HUES6 (cell line): ENCODE results near the gene DZANK1.
A peak's percentile ranks its signal among the peaks of the same experiment; 100 is the strongest.

Experiments used
- H3K27ac ChIP-seq: 2 replicates; pipeline ENCODE4 v1.7.0; 2013; ENCODE audit warnings: low read depth, mild to moderate bottlenecking, low read length, inconsistent platforms
- H3K27me3 ChIP-seq: 2 replicates; pipeline ENCODE4 v1.6.1; 2013; ENCODE audit warnings: low read length; ENCODE audit not compliant: control insufficient read depth, insufficient read depth
- H3K36me3 ChIP-seq: 2 replicates; pipeline ENCODE4 v1.6.1; 2013; ENCODE audit warnings: low read length; ENCODE audit not compliant: control insufficient read depth, insufficient read depth
- H3K4me1 ChIP-seq: 2 replicates; pipeline ENCODE4 v1.6.1; 2013; ENCODE audit warnings: low read length; ENCODE audit not compliant: control insufficient read depth, insufficient read depth
- H3K4me3 ChIP-seq: 2 replicates; pipeline ENCODE4 v1.5.1; 2013; ENCODE audit warnings: low read depth, low read length
- H3K9ac ChIP-seq: one replicate; pipeline ENCODE4 v1.6.1; 2013; ENCODE audit warnings: mild to moderate bottlenecking, low read length
- H3K9me3 ChIP-seq: 2 replicates; pipeline ENCODE4 v1.6.1; 2013; ENCODE audit warnings: low read depth, low read length; ENCODE audit not compliant: control insufficient read depth, insufficient read depth

DZANK1 gene

DNA sequence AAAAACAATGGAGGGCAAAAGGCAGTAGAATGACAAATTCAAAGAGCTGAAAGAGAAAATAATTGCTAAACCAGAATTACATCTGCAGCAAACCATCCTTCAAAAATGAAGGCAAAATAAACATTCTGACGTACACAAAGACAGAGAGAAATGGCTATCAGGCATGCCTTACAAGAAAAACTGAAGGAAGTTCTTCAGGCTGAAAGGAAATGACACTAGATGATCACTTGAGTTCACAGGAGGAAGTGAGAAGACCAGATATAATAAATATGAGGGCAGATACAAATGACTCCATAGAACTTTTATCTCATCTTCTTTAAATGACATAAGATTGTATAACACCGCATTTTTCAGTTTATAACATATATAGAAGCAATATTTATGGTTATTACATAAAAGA is 30.0 kb downstream of the DZANK1 start:
- no peak overlapping the region for H3K27ac ChIP-seq
- H3K4me3 ChIP-seq = no peak overlapping the region
- H3K36me3 ChIP-seq = no peaks in the 10 kb centered on the region
- no peak overlapping the region for H3K9ac ChIP-seq
- H3K27me3 ChIP-seq = no peaks in the 10 kb centered on the region
- H3K4me1 ChIP-seq = peaks cover 3% of the 10 kb centered on the region; the same call in 1 of the 2 replicates
- no peaks in the 10 kb centered on the region for H3K9me3 ChIP-seq

DNA sequence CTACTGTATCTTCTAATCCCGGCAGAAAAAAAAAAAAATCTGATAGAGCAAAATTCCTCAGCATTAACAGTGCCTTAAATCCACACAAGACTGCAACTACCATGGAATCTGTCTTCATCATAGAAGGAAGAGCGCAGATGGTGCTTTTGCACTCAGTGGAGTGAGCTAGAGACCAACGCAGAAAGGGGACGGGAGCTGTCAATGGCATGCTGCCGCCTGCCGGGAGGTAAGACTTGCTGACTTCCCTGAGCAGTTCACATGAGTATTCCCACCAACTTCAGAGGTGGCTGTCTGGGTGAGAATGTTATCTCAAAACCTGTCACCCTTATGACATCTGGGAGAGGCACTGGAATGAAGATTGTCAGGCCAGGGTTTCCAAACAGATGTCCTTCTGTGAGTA is 35.6 kb downstream of the DZANK1 start:
- no peaks in the 10 kb centered on the region for H3K36me3 ChIP-seq
- H3K27me3 ChIP-seq = no peaks in the 10 kb centered on the region
- H3K4me3 ChIP-seq = no peak overlapping the region
- H3K9ac ChIP-seq = no peak overlapping the region
- no peak overlapping the region for H3K27ac ChIP-seq
- no peaks in the 10 kb centered on the region for H3K9me3 ChIP-seq
- no peaks in the 10 kb centered on the region for H3K4me1 ChIP-seq

DNA sequence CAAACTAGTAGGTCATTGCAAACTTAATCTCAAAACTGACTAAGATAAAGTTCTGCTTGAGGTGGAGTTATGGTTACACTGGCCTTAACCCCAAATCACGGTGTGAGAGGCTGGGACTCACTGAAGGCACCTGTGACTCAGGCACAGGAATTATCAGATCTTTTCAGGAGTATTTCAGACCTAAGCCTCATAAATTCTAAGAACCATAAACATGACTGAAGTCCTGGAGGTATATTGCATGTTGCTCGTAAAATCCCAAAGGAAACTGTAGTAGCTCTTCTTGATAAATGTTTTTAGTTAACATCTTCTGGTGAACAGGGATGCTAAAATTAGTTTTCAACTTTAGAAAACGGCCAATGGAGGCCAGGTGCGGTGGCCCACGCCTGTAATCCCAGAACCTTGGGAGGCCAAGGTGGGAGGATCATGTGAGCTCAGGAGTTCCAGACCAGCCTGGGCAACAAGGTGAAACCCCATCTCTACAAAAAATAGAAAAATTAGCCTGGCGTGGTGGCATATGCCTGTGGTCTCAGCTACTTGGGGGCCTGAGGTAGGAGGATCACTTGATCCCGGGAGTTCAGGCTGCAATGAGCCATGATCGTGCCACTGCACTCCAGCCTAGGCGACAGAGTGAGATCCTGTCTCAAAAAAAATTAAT is 36.5 kb downstream of the DZANK1 start:
- Histone ChIP-seq H3K27ac (no peak overlapping the region), H3K36me3 (no peaks in the 10 kb centered on the region), H3K9me3 (no peaks in the 10 kb centered on the region), H3K27me3 (no peaks in the 10 kb centered on the region), H3K4me3 (no peak overlapping the region), H3K4me1 (no peaks in the 10 kb centered on the region), H3K9ac (no peak overlapping the region)

DNA sequence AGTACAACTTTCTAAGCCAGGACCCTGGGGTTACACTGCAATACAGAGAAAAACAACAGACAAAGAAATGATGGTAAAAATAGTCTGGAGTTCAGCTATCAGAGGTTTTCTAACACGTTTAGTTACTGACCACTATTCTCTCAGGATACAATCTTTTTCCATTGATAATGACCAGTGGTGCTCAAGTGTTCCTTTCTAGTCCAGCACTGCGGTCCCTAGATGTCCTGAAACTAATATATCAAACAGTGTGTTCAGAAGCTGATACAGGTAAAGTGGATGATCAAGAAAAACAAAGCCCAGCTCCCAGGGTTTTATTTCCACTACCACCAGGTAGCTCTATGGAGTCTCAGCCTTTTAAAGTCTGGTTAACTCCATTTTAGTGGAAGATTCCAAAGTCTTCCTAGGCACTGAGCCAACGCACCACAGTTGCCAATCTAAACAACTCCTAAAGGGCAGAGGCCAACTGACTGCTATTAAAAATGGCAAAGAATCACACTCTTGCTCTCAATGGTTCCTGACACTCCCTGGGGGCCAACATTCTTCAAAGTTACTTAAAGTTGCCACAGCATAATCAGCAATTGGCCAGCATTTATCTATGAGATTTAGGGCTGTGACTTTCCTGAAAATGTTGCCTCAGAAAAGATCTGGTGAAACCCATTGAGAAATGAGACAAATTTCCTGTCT is 38.2 kb downstream of the DZANK1 start:
- no peaks in the 10 kb centered on the region for H3K4me1 ChIP-seq
- H3K4me3 ChIP-seq = no peak overlapping the region
- H3K27me3 ChIP-seq = no peaks in the 10 kb centered on the region
- H3K36me3 ChIP-seq = no peaks in the 10 kb centered on the region
- H3K9ac ChIP-seq = no peak overlapping the region
- no peaks in the 10 kb centered on the region for H3K9me3 ChIP-seq
- no peak overlapping the region for H3K27ac ChIP-seq

DNA sequence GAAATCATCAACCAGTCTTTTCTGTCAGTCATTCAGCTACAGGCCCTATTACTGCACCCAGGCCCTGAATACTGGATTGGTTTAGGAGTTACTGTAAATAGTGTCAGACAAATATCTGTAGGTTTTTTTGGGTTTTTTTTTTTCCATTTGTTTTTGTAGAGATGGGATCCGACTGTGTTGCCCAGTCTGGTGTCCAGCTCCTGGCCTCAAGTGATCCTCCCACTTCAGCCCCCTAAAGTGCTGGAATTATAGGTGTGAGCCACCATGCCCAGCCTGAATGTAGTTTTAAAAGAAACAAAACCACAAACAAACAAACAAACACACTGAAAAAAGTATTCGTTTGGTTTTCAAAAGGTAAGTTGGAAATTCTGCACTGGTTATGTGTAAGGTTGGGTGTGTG is 39.6 kb downstream of the DZANK1 start:
- H3K9ac ChIP-seq = no peak overlapping the region
- H3K4me1 ChIP-seq = no peaks in the 10 kb centered on the region
- H3K36me3 ChIP-seq = no peaks in the 10 kb centered on the region
- no peaks in the 10 kb centered on the region for H3K9me3 ChIP-seq
- no peaks in the 10 kb centered on the region for H3K27me3 ChIP-seq
- H3K27ac ChIP-seq = no peak overlapping the region
- H3K4me3 ChIP-seq = no peak overlapping the region

DNA sequence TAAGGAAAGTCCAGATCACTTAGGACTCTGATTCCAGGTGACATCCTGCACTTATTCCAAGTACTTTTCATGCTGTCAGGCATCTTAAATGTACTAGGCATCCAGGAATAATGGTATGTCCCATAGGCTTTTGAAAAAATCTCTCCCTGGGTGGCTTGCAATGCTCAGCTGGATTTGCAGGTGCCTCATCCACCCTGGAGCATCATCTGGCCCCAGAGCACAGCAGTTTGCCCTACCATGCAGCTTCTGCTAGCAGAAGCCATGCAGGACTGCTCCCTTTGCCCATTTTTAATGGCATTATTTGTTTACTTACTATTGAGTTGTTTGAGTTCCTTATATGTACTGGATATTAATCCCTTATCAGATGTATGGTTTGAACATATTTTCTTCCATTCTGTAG is 45.2 kb downstream of the DZANK1 start:
- no peaks in the 10 kb centered on the region for H3K36me3 ChIP-seq
- no peak overlapping the region for H3K9ac ChIP-seq
- H3K9me3 ChIP-seq = no peaks in the 10 kb centered on the region
- H3K27me3 ChIP-seq = no peaks in the 10 kb centered on the region
- no peak overlapping the region for H3K27ac ChIP-seq
- no peak overlapping the region for H3K4me3 ChIP-seq
- no peaks in the 10 kb centered on the region for H3K4me1 ChIP-seq

DNA sequence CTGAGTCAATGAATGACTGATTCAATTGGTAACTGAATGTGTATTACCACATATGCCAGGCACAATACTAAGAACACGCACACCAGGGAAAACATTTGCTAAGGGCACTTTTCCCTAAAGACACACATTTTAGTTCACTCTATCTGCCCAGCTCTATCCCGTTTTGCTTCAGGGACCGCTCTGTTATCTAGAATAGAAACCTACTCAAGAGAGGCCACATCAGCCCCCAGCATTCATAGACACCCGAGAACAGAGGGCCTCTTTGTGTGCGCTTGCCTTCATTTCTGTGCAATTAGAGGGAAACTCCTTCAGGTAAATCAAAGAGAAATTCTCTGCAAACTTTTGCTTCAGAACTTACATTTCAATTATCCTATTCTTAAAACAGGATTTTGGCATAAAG is 50.3 kb downstream of the DZANK1 start:
- Histone ChIP-seq H3K36me3 (no peaks in the 10 kb centered on the region), H3K9me3 (no peaks in the 10 kb centered on the region), H3K9ac (no peak overlapping the region), H3K4me1 (peaks cover 17% of the 10 kb centered on the region), H3K27ac (no peak overlapping the region), H3K27me3 (no peaks in the 10 kb centered on the region), H3K4me3 (no peak overlapping the region)

DNA sequence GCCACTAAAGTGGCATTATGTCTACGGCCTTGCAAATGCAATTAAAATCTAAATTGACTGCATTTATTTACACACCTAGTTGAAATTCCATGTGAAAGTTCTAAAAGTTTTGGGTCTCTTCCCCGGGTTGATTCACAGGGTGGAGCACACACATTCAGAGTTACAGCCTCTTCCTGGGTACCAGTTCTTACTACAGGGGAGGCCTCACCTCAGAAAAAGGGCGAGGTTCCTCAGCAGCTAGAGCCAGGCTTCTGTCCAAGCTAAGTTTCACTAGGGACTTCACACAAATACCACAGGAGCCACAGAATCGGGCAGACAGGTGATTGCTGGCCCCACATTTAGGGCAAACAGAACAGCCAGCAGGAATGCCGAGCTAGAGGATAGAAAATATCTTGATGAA is 52.7 kb downstream of the DZANK1 start:
- H3K9ac ChIP-seq = no peak overlapping the region
- H3K4me1 ChIP-seq = peaks cover 17% of the 10 kb centered on the region
- H3K9me3 ChIP-seq = no peaks in the 10 kb centered on the region
- H3K4me3 ChIP-seq = no peak overlapping the region
- no peak overlapping the region for H3K27ac ChIP-seq
- no peaks in the 10 kb centered on the region for H3K36me3 ChIP-seq
- no peaks in the 10 kb centered on the region for H3K27me3 ChIP-seq

DNA sequence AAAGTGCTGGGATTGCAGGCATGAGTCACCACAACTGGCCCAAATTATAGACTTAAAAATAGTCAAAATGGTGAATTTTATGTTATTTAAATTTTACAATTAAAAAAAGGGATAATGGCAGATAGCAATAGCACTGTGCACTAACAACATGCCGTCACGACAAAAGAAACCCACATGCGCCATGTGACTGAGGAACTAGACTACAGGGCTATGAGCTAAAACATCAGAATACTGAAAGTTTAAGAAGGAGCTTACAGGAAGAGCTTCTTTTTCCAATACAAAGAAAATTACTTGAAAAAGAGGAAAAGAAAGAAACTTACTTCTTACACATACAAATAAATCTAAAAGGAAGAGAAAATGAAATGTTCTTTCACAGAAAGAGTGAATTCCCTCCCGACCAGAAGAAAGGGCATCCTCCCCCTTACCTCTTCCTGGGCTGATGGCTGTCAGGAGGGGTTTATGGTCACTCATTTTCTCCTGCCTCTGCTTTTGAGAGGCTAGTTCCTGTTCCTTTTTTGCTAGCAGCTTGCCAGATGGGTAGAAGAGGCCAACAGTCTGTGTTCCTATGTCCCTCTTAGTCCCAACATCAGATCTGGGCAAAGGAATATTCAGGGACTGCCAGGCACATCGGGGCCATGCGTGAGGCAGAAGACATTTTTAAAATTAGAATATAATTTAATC is 54.5 kb downstream of the DZANK1 start:
- Histone ChIP-seq H3K9ac (no peak overlapping the region), H3K27me3 (no peaks in the 10 kb centered on the region), H3K4me1 (peaks cover 17% of the 10 kb centered on the region), H3K9me3 (no peaks in the 10 kb centered on the region), H3K36me3 (no peaks in the 10 kb centered on the region), H3K4me3 (peak overlapping the region; percentile 37; the same call in 1 of the 2 replicates), H3K27ac (peak overlapping the region; percentile 69; the same call in 1 of the 2 replicates)

DNA sequence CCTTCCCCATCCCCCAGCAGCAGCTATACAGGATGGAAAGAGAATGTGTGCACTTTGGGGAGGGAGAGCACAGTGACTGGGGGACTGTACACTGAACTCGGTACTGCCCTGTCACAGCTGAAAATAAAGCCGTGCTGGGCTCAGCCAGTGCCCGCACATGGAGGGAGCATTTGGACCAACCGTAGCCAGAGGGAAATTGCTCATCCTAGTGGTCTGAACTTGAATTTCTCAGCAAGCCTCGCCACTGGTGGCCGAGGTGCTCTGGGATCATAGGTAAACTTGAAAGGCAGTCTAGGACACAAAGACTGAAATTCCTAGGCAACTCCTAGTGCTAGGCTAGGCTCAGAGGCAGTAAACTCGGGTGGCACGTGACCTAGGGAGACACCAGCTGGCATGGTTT is 61.0 kb downstream of the DZANK1 start:
- Histone ChIP-seq H3K4me3 (no peak overlapping the region), H3K4me1 (no peaks in the 10 kb centered on the region), H3K27me3 (no peaks in the 10 kb centered on the region), H3K9me3 (peaks cover 14% of the 10 kb centered on the region), H3K27ac (no peak overlapping the region), H3K36me3 (0 out of 2 replicates have a peak, but pooled peaks cover 3% of the 10 kb centered on the region), H3K9ac (no peak overlapping the region)

DNA sequence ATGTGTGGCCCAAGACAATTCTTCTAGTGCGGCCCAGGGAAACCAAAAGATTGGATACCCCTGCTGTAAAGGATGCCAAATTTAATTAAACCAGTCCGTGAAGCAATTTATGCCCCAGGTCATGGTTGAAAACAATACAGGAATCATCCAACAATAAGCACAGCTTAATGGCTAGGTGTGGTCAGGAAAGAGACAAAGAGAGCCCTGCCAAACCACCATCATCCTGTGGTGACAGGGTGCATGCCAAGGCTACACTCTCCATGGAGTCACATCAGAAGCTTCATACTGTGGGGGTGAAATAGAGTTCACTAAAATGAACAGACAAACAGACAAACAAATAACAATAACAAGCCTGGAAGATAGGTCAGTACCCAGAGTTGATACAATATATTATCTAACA is 62.7 kb downstream of the DZANK1 start:
- H3K36me3 ChIP-seq = 0 out of 2 replicates have a peak, but pooled peaks cover 3% of the 10 kb centered on the region
- H3K27ac ChIP-seq = no peak overlapping the region
- no peaks in the 10 kb centered on the region for H3K27me3 ChIP-seq
- H3K9ac ChIP-seq = no peak overlapping the region
- no peaks in the 10 kb centered on the region for H3K4me1 ChIP-seq
- no peak overlapping the region for H3K4me3 ChIP-seq
- H3K9me3 ChIP-seq = peaks cover 14% of the 10 kb centered on the region
